ENCODE results near the gene PODXL2.

DNA sequence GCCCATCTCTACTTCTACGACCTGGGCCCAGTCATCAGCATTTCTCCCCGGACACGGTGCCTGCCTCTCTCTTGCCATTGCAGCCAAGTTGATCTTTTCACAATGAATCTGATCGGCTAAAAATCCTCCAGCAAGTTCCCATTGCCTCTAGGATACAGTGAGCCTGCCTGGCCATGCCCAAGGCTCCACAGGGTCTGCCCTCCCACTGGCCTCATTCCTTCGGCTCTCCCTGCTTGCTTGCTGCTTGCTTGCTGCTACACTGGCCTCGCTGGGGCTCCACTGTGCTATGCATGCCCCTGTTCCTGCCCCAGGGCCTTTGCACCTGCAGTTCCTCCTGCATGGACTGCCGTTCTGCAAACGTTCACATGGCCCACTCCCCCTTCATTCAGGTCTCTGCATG is 45.8 kb downstream of the PODXL2 start:
- TF ChIP-seq POLR2A (IDR thresholded peaks at IDR 0.05) = no peak
- TF ChIP-seq, protein P1, sequence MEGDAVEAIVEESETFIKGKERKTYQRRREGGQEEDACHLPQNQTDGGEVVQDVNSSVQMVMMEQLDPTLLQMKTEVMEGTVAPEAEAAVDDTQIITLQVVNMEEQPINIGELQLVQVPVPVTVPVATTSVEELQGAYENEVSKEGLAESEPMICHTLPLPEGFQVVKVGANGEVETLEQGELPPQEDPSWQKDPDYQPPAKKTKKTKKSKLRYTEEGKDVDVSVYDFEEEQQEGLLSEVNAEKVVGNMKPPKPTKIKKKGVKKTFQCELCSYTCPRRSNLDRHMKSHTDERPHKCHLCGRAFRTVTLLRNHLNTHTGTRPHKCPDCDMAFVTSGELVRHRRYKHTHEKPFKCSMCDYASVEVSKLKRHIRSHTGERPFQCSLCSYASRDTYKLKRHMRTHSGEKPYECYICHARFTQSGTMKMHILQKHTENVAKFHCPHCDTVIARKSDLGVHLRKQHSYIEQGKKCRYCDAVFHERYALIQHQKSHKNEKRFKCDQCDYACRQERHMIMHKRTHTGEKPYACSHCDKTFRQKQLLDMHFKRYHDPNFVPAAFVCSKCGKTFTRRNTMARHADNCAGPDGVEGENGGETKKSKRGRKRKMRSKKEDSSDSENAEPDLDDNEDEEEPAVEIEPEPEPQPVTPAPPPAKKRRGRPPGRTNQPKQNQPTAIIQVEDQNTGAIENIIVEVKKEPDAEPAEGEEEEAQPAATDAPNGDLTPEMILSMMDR (IDR thresholded peaks at IDR 0.05) = no peak

Data from uterus (tissue), 2 donors.